GM12878 (cell line): ENCODE data around the gene EFHD1. TPM values are rescaled to one million over a fixed set of nuclear protein-coding genes. Genes with fewer than 3 reads are reported as not detected.

Source experiments
- ATAC-seq: fragments of 200-7000 bp; cut with Tn5 transposase; 3 replicates; pipeline ENCODE4 v1.9.1; 2020; ENCODE audit warnings: mild to moderate bottlenecking, moderate library complexity
- BruUV-seq: library from RNA; stranded (reverse); fragments of 400-500 nt; replicated peaks from 2 replicates; lab custom pipeline; 2021; lab: Mats Ljungman, UMichigan
- CTCF ChIA-PET: fragments of 300-600 bp; sonication (Branson Sonifier 250); formaldehyde crosslinking; extraction: SDS; loops from one replicate; lab custom pipeline; 2021; ENCODE audit warnings: inconsistent platforms; lab: Yijun Ruan, JAX
- POLR2A ChIA-PET: fragments of 350-600 bp; formaldehyde crosslinking; extraction: SDS; loops from one replicate; lab custom pipeline; 2021; ENCODE audit warnings: inconsistent platforms; lab: Charles Lee
- RAD21 ChIA-PET: fragments of 300-600 bp; sonication (Branson Sonifier 250); formaldehyde crosslinking; loops from one replicate; lab custom pipeline; 2023; ENCODE audit warnings: antibody characterized with exemption; ENCODE audit not compliant: unreplicated experiment; lab: Charles Lee
- SMC1A ChIA-PET: fragments of 300-600 bp; sonication (Branson Sonifier 250); formaldehyde crosslinking; loops from one replicate; lab custom pipeline; 2023; ENCODE audit not compliant: unreplicated experiment, uncharacterized antibody; lab: Charles Lee
- DNase-seq: peaks from one replicate; pipeline ENCODE4 v3.0.0-alpha.2; 2011; ENCODE audit warnings: low read depth, low spot score
- FAIRE-seq: peaks from 3 replicates; lab custom pipeline; 2011; peaks lifted over from hg19 to GRCh38; lab: Jason Lieb, UNC
- H2AFZ ChIP-seq: 2 replicates; pipeline ENCODE4 v1.6.0; 2011; ENCODE audit warnings: low read depth, low read length, control low read depth; ENCODE audit not compliant: control insufficient read depth
- H3K27ac ChIP-seq: 2 replicates; pipeline ENCODE4 v1.5.1; 2011; ENCODE audit warnings: control low read depth; ENCODE audit not compliant: control insufficient read depth, insufficient read depth
- H3K27me3 ChIP-seq, 2 experiments: replicated peaks in 1 of 2; 2 replicates each; pipeline versions ENCODE4 v1.6.0 to v1.6.1; 2011; ENCODE audit warnings: low read length in 1 of 2; ENCODE audit not compliant: control insufficient read depth in 2 of 2, insufficient read depth in 2 of 2
- H3K36me3 ChIP-seq, 2 experiments: 2 replicates each; pipeline ENCODE4 v1.5.1; 2011; ENCODE audit warnings: low read length in 1 of 2; ENCODE audit not compliant: control insufficient read depth in 2 of 2, insufficient read depth in 2 of 2
- H3K4me1 ChIP-seq: 2 replicates; pipeline ENCODE4 v1.6.1; 2011; ENCODE audit warnings: mild to moderate bottlenecking, low read length, moderate library complexity, mixed read lengths; ENCODE audit not compliant: control insufficient read depth, insufficient read depth
- H3K4me2 ChIP-seq: 2 replicates; pipeline ENCODE4 v1.6.0; 2011; ENCODE audit warnings: control low read depth; ENCODE audit not compliant: control insufficient read depth, insufficient read depth
- H3K4me3 ChIP-seq: fragments of 200-600 bp; sonication (generic); 2 replicates; pipeline ENCODE4 v1.5.1; 2016
- H3K79me2 ChIP-seq: 2 replicates; pipeline ENCODE4 v1.6.0; 2011; ENCODE audit warnings: low read length; ENCODE audit not compliant: control insufficient read depth, insufficient read depth
- H3K9ac ChIP-seq: 2 replicates; pipeline ENCODE4 v1.8.0; 2011; ENCODE audit warnings: low read length, control low read depth, mixed read lengths; ENCODE audit not compliant: control insufficient read depth, insufficient read depth
- H3K9me3 ChIP-seq: replicated peaks from 3 replicates; pipeline ENCODE4 v1.5.1; 2011; ENCODE audit warnings: mild to moderate bottlenecking, low read length; ENCODE audit not compliant: control insufficient read depth, insufficient read depth
- H4K20me1 ChIP-seq: 2 replicates; pipeline ENCODE4 v1.6.0; 2011; ENCODE audit not compliant: control insufficient read depth, insufficient read depth
- SIN3A ChIP-seq: IDR thresholded peaks from 2 replicates; pipeline ENCODE4 v1.6.1; 2012; ENCODE audit warnings: low read depth, low read length, improper control_type of control experiment
- SRF ChIP-seq, 2 experiments: IDR thresholded peaks; 2 replicates each; pipeline ENCODE4 v1.6.1; 2011; ENCODE audit warnings: low read depth in 2 of 2, low read length in 2 of 2, mild to moderate bottlenecking in 1 of 2, moderate library complexity in 1 of 2
- SUPT20H ChIP-seq: IDR thresholded peaks from 2 replicates; pipeline ENCODE4 v1.6.1; 2011; ENCODE audit warnings: low read depth, mild to moderate bottlenecking, low read length, moderate library complexity, borderline replicate concordance; ENCODE audit not compliant: control insufficient read depth
- SUZ12 ChIP-seq: fragments of 200-600 bp; sonication (generic); IDR thresholded peaks from one replicate; pipeline ENCODE4 v1.6.1; 2018; ENCODE audit warnings: antibody characterized with exemption, mild to moderate bottlenecking; ENCODE audit not compliant: unreplicated experiment
- WGBS: methylation state at CpG from one replicate; pipeline ENCODE4 v1.1.6; 2016; ENCODE audit warnings: low lambda C conversion rate; ENCODE audit not compliant: insufficient replicate concordance, insufficient coverage; ENCODE audit errors: missing lambda C conversion rate; 5-methylcytosine and 5-hydroxymethylcytosine counted together
- in situ Hi-C: fragments of 300-500 bp; cut with MboI; formaldehyde crosslinking; loops from 9 replicates; pipeline ENCODE4 v1.14.3; 2018; ENCODE audit warnings: mixed read lengths
- intact Hi-C: fragments of 100-400 bp; cut with micrococcal nuclease; formaldehyde crosslinking; loops from one replicate; pipeline ENCODE4 v1.14.2; 2022; ENCODE audit not compliant: unreplicated experiment
- polyA plus RNA-seq, 11 experiments: library from polyadenylated mRNA; depleted of rRNA in 4 of 11; unstranded in 6 of 11; stranded (reverse) in 5 of 11; fragments of >200 nt; fragmentation: Nextera tagmentation in 4 of 11; fragmentation: Illumina TruSeq in 1 of 11; extraction: Ambion mirVana in 4 of 11; extraction: Trizol in 1 of 11; gene quantifications; 1 replicate in 1 of 11; 2 replicates in 10 of 11; pipeline versions ENCODE4 v1.2.1 to v1.2.3, GENCODE V29; 2011 to 2016; ENCODE audit warnings: inconsistent platforms in 2 of 11, missing spikeins in 2 of 11, low read depth in 1 of 11
- total RNA-seq, 4 experiments: library from RNA; depleted of rRNA in 3 of 4; stranded (reverse); fragments of >200 nt in 3 of 4; fragmentation: Illumina TruSeq in 1 of 4; extraction: Trizol in 1 of 4; gene quantifications; 2 replicates each; pipeline versions ENCODE4 v1.2.1 to v1.2.3, GENCODE V29; 2013 to 2021
- TF ChIP-seq, protein P1 (sequence below): IDR thresholded peaks from 2 replicates; pipeline ENCODE4 v1.6.1; 2012; ENCODE audit warnings: low read length, inconsistent platforms
- TF ChIP-seq, protein P2 (sequence below): IDR thresholded peaks from 2 replicates; pipeline ENCODE4 v1.6.1; 2011; ENCODE audit warnings: low read depth, mild to moderate bottlenecking, low read length, moderate library complexity, borderline replicate concordance; ENCODE audit errors: extremely low read depth
- TF ChIP-seq, protein P3 (sequence below): fragments of 450-650 bp; IDR thresholded peaks from 2 replicates; pipeline ENCODE4 v1.6.1; 2017; ENCODE audit warnings: mild to moderate bottlenecking
- TF ChIP-seq, protein P4 (sequence below): fragments of 450-650 bp; IDR thresholded peaks from 2 replicates; pipeline ENCODE4 v1.6.1; 2014; ENCODE audit warnings: mild to moderate bottlenecking

Gene EFHD1
- total and polyA plus RNA-seq, 10 of the 15 experiments (the other 5 are each of a cell fraction or from before 2014, with no cell fraction given): 0.07 TPM; not detected in 9

DNA sequence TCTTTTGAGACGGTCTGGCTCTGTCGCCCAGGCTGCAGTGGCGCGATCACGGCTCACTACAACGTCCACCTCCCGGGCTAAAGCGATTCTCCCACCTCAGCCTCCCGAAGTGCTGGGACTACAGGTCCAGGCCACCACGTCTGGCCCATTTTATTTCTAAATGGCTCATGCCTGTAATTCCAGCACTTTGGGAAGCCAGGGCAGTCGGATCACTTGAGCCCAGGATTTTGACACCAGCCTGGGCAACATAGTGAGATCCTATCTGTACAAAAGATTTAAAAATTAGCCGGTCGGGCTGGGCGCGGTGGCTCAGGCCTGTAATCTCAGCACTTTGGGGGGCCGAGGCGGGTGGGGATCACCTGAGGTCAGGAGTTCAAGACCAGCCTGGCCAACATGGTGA lies 26.4 kb upstream of the EFHD1 start:
- TF ChIP-seq, protein P1, sequence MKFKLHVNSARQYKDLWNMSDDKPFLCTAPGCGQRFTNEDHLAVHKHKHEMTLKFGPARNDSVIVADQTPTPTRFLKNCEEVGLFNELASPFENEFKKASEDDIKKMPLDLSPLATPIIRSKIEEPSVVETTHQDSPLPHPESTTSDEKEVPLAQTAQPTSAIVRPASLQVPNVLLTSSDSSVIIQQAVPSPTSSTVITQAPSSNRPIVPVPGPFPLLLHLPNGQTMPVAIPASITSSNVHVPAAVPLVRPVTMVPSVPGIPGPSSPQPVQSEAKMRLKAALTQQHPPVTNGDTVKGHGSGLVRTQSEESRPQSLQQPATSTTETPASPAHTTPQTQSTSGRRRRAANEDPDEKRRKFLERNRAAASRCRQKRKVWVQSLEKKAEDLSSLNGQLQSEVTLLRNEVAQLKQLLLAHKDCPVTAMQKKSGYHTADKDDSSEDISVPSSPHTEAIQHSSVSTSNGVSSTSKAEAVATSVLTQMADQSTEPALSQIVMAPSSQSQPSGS: no peak
- no peak for TF ChIP-seq SRF (IDR thresholded peaks at IDR 0.05; ENCODE audit: low read depth in 2 of 2, low read length in 2 of 2)
- no peak for TF ChIP-seq SUPT20H
- TF ChIP-seq, protein P2, sequence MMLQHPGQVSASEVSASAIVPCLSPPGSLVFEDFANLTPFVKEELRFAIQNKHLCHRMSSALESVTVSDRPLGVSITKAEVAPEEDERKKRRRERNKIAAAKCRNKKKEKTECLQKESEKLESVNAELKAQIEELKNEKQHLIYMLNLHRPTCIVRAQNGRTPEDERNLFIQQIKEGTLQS: no peak
- TF ChIP-seq SUZ12: no peak
- TF ChIP-seq, protein P3, sequence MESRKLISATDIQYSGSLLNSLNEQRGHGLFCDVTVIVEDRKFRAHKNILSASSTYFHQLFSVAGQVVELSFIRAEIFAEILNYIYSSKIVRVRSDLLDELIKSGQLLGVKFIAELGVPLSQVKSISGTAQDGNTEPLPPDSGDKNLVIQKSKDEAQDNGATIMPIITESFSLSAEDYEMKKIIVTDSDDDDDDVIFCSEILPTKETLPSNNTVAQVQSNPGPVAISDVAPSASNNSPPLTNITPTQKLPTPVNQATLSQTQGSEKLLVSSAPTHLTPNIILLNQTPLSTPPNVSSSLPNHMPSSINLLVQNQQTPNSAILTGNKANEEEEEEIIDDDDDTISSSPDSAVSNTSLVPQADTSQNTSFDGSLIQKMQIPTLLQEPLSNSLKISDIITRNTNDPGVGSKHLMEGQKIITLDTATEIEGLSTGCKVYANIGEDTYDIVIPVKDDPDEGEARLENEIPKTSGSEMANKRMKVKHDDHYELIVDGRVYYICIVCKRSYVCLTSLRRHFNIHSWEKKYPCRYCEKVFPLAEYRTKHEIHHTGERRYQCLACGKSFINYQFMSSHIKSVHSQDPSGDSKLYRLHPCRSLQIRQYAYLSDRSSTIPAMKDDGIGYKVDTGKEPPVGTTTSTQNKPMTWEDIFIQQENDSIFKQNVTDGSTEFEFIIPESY: no peak
- TF ChIP-seq SIN3A: no peak
- TF ChIP-seq, protein P4, sequence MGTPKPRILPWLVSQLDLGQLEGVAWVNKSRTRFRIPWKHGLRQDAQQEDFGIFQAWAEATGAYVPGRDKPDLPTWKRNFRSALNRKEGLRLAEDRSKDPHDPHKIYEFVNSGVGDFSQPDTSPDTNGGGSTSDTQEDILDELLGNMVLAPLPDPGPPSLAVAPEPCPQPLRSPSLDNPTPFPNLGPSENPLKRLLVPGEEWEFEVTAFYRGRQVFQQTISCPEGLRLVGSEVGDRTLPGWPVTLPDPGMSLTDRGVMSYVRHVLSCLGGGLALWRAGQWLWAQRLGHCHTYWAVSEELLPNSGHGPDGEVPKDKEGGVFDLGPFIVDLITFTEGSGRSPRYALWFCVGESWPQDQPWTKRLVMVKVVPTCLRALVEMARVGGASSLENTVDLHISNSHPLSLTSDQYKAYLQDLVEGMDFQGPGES: no peak
- Histone ChIP-seq H3K36me3 (no peaks in the 10 kb centered on the region), H3K4me2 (no peak overlapping the region), H3K4me3 (no peak overlapping the region), H4K20me1 (no peaks in the 10 kb centered on the region), H3K9me3 (no peaks in the 10 kb centered on the region), H3K4me1 (no peaks in the 10 kb centered on the region), H3K9ac (no peak overlapping the region), H3K27ac (no peak overlapping the region), H2AFZ (no peak overlapping the region), H3K79me2 (no peaks in the 10 kb centered on the region), H3K27me3 (no peaks in the 10 kb centered on the region)
- POLR2A ChIA-PET: no interaction called here
- FAIRE-seq (no peak), DNase-seq (no peak), ATAC-seq (no peak)
- BruUV-seq: no TSS peak
- RAD21 ChIA-PET: no interaction called here
- 84% methylated on average over 16 of the region's 17 CpGs for WGBS
- CTCF ChIA-PET: interaction anchor here (0.6 to 0.9 kb wide), 2 partner anchors 54 to 452 kb away, joined by 3 to 4 read pairs; no protein-coding TSS in a partner anchor
- in situ Hi-C loops (loop anchor here (5.0 kb wide), 1 partner anchor 650 kb away; no protein-coding TSS in a partner anchor), intact Hi-C loops (loop anchor here (5.0 kb wide), 1 partner anchor 645 kb away; the partner anchor contains the start of gene ATG16L1)
- SMC1A ChIA-PET: interaction anchor here (1.5 kb wide), 1 partner anchor 447 kb away, joined by 3 read pairs; no protein-coding TSS in a partner anchor
